MCF 10A (cell line): ENCODE results near the gene DENND2A. TPM values are rescaled to one million over a fixed set of nuclear protein-coding genes. Genes with fewer than 3 reads are reported as not detected.

Source experiments
- BruUV-seq: library from RNA; stranded (reverse); fragments of 400-500 nt; replicated peaks from 2 replicates; lab custom pipeline; 2021; lab: Mats Ljungman, UMichigan
- CTCF ChIA-PET: fragments of 300-600 bp; sonication (Branson Sonifier 250); formaldehyde crosslinking; extraction: SDS; loops from one replicate; lab custom pipeline; 2021; ENCODE audit warnings: antibody characterized with exemption, inconsistent platforms; lab: Yijun Ruan, JAX
- POLR2A ChIA-PET: fragments of 300-600, 350-650 bp; sonication (Branson Sonifier 250); formaldehyde crosslinking; extraction: SDS; loops from one replicate; lab custom pipeline; 2020; ENCODE audit warnings: antibody characterized with exemption, inconsistent platforms; lab: Yijun Ruan, JAX
- DNase-seq: peaks from one replicate; pipeline ENCODE4 v3.0.0-alpha.2; 2018; ENCODE audit not compliant: unreplicated experiment
- H3K27ac Mint-ChIP-seq: one replicate; pipeline ENCODE4 v1.8.0; 2022; ENCODE audit warnings: mild to moderate bottlenecking, low read depth, mixed read lengths; ENCODE audit not compliant: unreplicated experiment
- H3K27me3 Mint-ChIP-seq: one replicate; pipeline ENCODE4 v1.8.0; 2022; ENCODE audit warnings: mixed read lengths; ENCODE audit not compliant: insufficient read depth, unreplicated experiment
- H3K36me3 Mint-ChIP-seq: one replicate; pipeline ENCODE4 v1.8.0; 2022; ENCODE audit warnings: mild to moderate bottlenecking, moderate library complexity, mixed read lengths; ENCODE audit not compliant: insufficient read depth, unreplicated experiment
- H3K4me1 Mint-ChIP-seq: one replicate; pipeline ENCODE4 v1.8.0; 2022; ENCODE audit warnings: mixed read lengths; ENCODE audit not compliant: insufficient read depth, unreplicated experiment
- H3K4me3 Mint-ChIP-seq: one replicate; pipeline ENCODE4 v1.8.0; 2022; ENCODE audit warnings: mild to moderate bottlenecking, moderate library complexity, mixed read lengths; ENCODE audit not compliant: unreplicated experiment
- H3K9me3 Mint-ChIP-seq: one replicate; pipeline ENCODE4 v1.8.0; 2022; ENCODE audit warnings: mixed read lengths; ENCODE audit not compliant: unreplicated experiment
- intact Hi-C: fragments of 100-400 bp; cut with micrococcal nuclease; formaldehyde crosslinking; loops from 2 replicates; pipeline ENCODE4 v1.14.1; 2022
- total RNA-seq: library from RNA; stranded (reverse); gene quantifications from 2 replicates; pipeline ENCODE4 v1.2.3, GENCODE V29; 2022
- TF ChIP-seq, protein P1 (sequence below): fragments of 200-600 bp; IDR thresholded peaks from one replicate; pipeline ENCODE4 v1.8.0; 2022; ENCODE audit warnings: antibody characterized with exemption, mild to moderate bottlenecking; ENCODE audit not compliant: unreplicated experiment

Gene DENND2A
- total RNA-seq, 1 experiment from 2014 or later = 0.26 TPM

DNA sequence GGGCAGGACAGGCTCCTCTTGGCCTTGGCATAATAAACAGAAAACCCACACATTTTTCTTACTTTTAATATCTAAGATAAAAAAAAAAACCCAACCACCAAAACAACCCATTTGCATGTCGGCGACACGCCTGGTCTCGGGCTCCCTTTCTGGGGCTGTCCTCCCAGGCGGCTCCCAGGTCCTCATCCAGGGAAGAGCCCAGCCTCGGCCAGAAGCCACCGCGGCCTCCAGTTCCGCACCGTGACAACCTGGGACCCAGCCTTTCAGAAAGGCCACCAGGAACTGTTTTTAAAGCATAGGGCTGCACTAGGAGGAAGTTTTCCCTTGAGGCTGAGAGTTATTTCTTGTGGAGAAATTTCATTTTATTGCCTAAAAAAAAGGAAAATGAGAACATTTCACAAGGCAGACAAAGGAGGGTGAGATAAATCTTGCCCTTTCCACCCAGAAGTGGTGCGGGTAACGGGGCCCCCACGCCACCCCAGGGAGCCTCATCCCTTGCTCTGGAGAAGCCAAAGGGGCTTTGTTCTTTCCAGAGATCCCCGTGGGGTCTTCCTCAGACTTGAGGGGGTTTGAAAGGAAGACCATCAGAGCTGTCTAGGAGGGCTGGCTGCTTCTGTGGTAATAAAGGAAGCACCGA is 122.1 kb downstream of the DENND2A start:
- H3K4me1 Mint-ChIP-seq = peaks cover 6% of the 10 kb centered on the region
- no peak for DNase-seq
- peaks cover 5% of the 10 kb centered on the region for H3K36me3 Mint-ChIP-seq
- intact Hi-C loops = loop anchor here (1.0 to 10.0 kb wide), 5 partner anchors 76 to 1016 kb away; no protein-coding TSS in a partner anchor
- H3K27me3 Mint-ChIP-seq = no peaks in the 10 kb centered on the region
- no TSS peak for BruUV-seq
- TF ChIP-seq, protein P1, sequence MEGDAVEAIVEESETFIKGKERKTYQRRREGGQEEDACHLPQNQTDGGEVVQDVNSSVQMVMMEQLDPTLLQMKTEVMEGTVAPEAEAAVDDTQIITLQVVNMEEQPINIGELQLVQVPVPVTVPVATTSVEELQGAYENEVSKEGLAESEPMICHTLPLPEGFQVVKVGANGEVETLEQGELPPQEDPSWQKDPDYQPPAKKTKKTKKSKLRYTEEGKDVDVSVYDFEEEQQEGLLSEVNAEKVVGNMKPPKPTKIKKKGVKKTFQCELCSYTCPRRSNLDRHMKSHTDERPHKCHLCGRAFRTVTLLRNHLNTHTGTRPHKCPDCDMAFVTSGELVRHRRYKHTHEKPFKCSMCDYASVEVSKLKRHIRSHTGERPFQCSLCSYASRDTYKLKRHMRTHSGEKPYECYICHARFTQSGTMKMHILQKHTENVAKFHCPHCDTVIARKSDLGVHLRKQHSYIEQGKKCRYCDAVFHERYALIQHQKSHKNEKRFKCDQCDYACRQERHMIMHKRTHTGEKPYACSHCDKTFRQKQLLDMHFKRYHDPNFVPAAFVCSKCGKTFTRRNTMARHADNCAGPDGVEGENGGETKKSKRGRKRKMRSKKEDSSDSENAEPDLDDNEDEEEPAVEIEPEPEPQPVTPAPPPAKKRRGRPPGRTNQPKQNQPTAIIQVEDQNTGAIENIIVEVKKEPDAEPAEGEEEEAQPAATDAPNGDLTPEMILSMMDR = no peak
- no peaks in the 10 kb centered on the region for H3K9me3 Mint-ChIP-seq
- CTCF ChIA-PET = interaction anchor here (0.6 to 5.9 kb wide), 31 partner anchors 8 to 1138 kb away, joined by 3 to 118 read pairs (median 4); no protein-coding TSS in a partner anchor
- POLR2A ChIA-PET = interaction anchor here (1.0 to 1.6 kb wide), 2 partner anchors 123 to 135 kb away, joined by 4 to 14 read pairs; no protein-coding TSS in a partner anchor
- H3K27ac Mint-ChIP-seq = no peak overlapping the region
- H3K4me3 Mint-ChIP-seq = no peak overlapping the region

DNA sequence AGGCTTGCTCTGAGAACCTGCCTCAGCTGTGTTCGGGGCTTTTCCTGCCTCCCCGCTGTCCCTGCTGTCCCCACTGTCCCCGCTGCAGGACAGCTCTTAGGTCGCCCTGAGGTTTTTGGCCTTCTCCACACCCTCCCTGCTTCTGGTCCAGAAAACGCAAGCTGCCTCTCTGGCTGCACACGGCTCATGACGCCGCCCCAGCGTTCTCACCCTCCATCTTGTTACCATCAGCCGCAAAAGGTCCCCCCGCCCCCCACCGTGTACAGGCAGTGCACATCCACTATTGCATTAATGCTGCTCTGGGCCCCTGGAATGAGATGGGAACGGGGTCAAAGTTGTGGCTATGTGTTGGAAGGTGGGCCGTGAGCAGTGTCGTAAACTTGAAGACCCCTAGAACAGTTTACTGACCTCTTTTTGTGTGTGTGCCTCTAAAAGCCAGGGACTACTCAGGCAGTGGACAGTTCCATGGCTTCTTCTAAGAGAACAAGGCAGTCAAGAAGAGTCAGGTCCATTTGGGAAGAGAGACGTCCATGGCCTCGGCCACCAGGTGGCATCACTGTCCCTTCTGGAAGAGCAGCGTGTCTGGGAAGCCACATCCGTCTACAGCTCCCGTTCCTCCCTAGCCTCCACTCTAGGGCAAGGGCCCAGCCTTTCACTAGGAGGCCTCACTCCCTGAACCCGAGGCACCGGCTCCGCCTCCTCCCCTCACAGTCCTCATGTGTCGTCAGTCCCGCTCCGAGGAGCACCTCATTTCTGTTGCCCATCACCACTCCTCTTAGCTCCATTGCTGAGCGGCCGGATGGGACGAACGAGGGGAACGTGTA is 122.9 kb downstream of the DENND2A start:
- peak; percentile 91 for DNase-seq
- no peak overlapping the region for H3K4me3 Mint-ChIP-seq
- intact Hi-C loops = loop anchor here (1.0 to 10.0 kb wide), 5 partner anchors 77 to 1017 kb away; no protein-coding TSS in a partner anchor
- H3K27ac Mint-ChIP-seq = no peak overlapping the region
- no peaks in the 10 kb centered on the region for H3K9me3 Mint-ChIP-seq
- H3K36me3 Mint-ChIP-seq = peaks cover 5% of the 10 kb centered on the region
- no TSS peak for BruUV-seq
- H3K27me3 Mint-ChIP-seq = no peaks in the 10 kb centered on the region
- POLR2A ChIA-PET = interaction anchor here (0.6 to 1.6 kb wide), 5 partner anchors 78 to 1220 kb away, joined by 3 to 14 read pairs (median 4); partner anchors contain the start of gene SSBP1
- H3K4me1 Mint-ChIP-seq = peaks cover 6% of the 10 kb centered on the region
- TF ChIP-seq, protein P1 = peak; percentile 81
- CTCF ChIA-PET = interaction anchor here (0.6 to 5.9 kb wide), 40 partner anchors 9 to 1138 kb away, joined by 3 to 118 read pairs (median 3); no protein-coding TSS in a partner anchor

DNA sequence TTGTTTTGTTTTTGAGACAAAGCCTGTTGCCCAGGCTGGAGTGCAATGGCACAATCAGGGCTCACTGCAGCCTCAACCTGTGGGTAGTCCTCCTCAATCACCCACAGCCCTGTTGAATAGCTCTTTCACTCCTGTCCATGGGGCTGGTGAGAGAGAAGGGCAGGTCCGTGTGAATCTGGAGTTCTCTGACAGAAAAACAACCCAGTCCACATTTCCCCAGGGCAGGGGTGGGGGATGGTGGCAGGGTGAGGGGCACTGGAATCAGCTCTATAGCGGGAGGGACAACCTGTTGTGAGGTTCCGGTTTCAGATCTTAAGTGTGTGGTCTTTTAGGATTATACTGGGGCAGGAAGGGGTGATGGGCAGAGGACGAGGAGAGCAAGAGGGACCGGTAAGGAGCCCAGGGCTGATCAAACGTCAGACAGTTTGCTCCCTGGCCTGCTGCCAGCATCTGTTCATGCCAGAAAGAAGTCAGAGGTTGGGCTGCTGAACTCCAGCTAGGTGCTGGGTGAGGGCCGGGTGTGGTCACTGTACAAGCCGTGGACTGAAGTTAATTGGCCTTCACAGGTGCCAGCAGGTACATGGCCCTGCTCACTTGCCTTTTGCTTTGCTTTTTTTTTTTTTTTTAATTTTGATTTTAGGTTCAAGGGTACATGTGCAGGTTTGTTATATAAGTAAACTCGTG is 128.2 kb downstream of the DENND2A start:
- H3K9me3 Mint-ChIP-seq = no peaks in the 10 kb centered on the region
- CTCF ChIA-PET = interaction anchor here (0.8 to 5.9 kb wide), 6 partner anchors 19 to 141 kb away, joined by 3 to 118 read pairs (median 12); no protein-coding TSS in a partner anchor
- H3K36me3 Mint-ChIP-seq = peaks cover 3% of the 10 kb centered on the region
- peaks cover 6% of the 10 kb centered on the region for H3K4me1 Mint-ChIP-seq
- TF ChIP-seq, protein P1 = no peak
- H3K27me3 Mint-ChIP-seq = no peaks in the 10 kb centered on the region
- no peak overlapping the region for H3K27ac Mint-ChIP-seq
- intact Hi-C loops = loop anchor here (10.0 kb wide), 1 partner anchor 1022 kb away; no protein-coding TSS in a partner anchor
- no peak overlapping the region for H3K4me3 Mint-ChIP-seq
- BruUV-seq = no TSS peak
- POLR2A ChIA-PET = interaction anchor here (0.5 to 1.7 kb wide), 4 partner anchors 13 to 855 kb away, joined by 3 to 5 read pairs (median 4); no protein-coding TSS in a partner anchor
- DNase-seq = peak; percentile 82
